Stimulated activated CD4-positive, alpha-beta T cell treated with anti-CD3 and anti-CD28 coated beads, Interleukin-12 subunit alpha, Interleukin-12 subunit beta, amount 100 ng/mL, for 48 hours (primary cell): ENCODE measurements around the gene ETV3L.
"Not testable (repeated sequence)": the region's sequence is repeated elsewhere in the genome, so short reads cannot be mapped to it uniquely, and the experiment has no call there.

Experiments
- DNase-seq, 3 donors: peaks; one replicate each; pipeline ENCODE4 v3.0.0-alpha.2; 2020; ENCODE audit warnings: low read depth in 2 of 3, low spot score in 1 of 3

The ETV3L gene

GRCh38 chr1:157084720-157085119, 14.9 kb downstream of the ETV3L start:
- no peak for DNase-seq

DNA sequence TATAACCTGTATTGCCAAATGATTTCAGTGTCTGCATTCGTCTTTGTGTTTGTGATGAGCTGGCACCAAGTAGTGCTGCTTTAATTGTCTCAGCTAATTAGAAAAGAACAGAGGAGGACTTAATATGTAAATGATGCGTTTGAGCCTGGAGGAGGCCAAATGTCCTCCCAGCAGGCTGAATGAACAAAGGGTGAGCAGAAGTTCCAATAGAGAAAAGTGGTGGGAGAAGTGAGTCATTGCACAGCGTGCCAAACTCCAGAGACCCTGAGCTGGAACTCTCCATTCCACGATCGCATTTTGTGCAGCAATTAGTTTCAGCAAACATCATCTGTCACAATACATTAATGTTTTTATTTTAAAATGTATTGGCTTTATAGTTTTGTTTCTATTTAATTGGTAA, 17.9 kb downstream of the ETV3L start:
- DNase-seq: no peak

GRCh38 chr1:157080714-157081113, 18.9 kb downstream of the ETV3L start:
- DNase-seq: no peak

GRCh38 chr1:157077394-157077793, 22.2 kb downstream of the ETV3L start:
- no peak for DNase-seq

DNA sequence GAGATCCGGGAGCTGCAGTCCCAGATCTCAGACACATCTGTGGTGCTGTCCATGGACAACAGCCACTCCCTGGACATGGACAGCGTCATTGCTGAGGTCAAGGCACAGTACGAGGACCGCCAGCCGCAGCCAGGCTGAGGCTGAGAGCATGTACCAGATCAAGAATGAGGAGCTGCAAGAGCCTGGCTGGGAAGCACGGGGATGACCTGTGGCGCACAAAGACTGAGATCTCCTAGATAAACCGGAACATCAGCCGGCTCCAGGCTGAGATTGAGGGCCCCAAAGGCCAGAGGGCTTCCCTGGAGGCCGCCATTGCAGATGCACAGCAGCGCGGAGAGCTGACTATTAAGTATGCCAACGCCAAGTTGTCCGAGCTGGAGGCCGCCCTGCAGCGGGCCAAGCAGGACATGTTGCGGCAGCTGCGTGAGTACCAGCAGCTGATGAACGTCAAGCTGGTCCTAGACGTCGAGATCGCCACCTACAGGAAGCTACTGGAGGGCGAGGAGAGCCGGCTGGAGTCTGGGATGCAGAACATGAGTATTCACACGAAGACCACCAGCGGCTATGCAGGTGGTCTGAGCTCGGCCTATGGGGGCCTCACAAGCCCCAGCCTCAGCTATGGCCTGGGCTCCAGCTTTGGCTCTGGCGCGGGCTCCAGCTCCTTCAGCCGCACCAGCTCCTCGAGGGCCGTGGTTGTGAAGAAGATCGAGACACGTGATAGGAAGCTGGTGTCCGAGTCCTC, 25.5 kb downstream of the ETV3L start:
- DNase-seq: peak; percentile 14 to 26 (median 23)

DNA sequence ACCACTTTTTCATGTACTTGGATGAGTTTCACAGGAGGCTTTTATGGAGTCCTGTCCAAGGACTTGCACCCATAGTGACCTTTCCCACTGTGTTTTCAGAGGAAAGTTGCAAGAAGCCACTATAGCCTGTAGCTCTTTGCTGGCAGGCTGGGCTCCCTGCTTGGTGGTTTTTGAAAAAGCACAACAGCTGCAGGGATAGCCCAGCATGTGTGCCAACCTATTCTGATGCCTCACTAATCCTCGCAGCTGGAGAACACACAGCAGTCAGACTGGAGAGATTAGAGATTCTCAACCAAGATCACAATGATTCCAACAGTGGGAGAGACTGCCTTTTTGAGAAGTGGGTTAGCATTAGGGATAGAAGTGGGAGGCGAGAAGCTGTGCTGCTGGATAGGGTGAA, 30.0 kb downstream of the ETV3L start:
- DNase-seq: no peak

DNA sequence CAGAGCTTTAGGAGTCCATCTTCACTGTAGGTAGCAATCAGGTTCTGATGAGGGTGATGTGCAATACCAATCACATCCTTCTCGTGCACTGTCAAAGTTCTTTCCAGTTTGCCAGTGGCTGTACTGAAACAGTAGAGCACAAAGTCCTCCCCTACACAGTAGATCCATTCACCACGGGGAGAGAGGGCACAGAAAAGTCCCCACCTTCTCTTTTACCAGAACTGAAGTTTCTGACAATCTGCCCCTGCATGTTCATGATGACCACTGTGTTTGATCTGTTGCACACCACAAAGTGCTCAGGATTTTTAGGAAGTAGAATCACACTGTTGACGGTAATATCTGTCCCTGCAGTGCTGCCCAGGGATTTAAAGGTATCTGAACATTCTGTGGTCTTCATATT, 40.4 kb downstream of the ETV3L start:
- not testable (repeated sequence) for DNase-seq

GRCh38 chr1:157056269-157056668, 43.3 kb downstream of the ETV3L start:
- no peak for DNase-seq

- not testable (repeated sequence) for DNase-seq
Observed at GRCh38 chr1:157055729-157056128, 43.9 kb downstream of the ETV3L start.

- DNase-seq: no peak
Observed at GRCh38 chr1:157050836-157051235, 48.8 kb downstream of the ETV3L start.

DNA sequence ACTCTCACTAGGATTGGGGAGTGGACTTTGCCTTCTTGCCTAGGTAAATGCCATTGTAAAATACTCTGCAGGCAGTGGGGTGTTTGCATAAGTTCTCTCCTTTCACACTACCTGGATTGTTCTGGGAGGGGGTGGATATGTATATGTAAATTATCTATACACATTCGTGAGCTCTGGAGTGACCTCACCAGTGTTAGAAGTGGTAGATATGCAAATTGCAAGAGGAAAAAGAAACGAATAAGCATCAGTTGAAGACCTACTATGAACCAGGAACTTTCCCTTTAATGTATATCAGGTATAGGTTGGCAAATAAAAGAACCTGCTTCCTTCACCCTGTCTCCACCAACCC, 52.6 kb downstream of the ETV3L start:
- DNase-seq: no peak

- peak in 2 of 3 donors; percentile 8 to 23 for DNase-seq
Observed at GRCh38 chr1:157045250-157046218, 54.1 kb downstream of the ETV3L start, which contains the start of gene ARHGEF11. ARHGEF11 (minus strand) TSS chr1:157045742; CDS start chr1:157044330, 1,412 bp downstream.

- DNase-seq: no peak
Observed at GRCh38 chr1:157044326-157044725, 55.3 kb downstream of the ETV3L start.

- DNase-seq: no peak
Observed at GRCh38 chr1:157043685-157044084, 55.9 kb downstream of the ETV3L start.

DNA sequence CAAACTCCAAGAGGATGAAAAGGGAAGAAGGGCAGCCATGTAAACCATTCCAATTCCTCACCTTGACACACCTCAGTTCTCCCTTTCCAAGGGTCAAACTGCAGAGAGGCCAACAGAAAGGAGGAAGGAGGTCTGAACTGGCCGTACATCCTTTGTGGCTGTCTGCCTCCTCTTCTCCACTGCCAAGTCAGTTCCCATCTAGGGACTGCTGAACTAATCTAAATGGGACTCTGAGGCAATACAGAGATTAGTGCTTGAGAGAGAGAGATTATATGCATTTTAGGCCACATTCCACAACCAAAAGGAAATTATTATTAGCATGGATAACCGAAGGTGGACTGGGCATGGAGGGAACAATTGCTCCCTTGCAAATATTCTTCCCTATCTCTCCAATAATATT, 56.8 kb downstream of the ETV3L start:
- DNase-seq: no peak
